KMS-11 (cell line): ENCODE measurements around the gene CASTOR1.

Experiments used
- H2AFZ ChIP-seq: fragments of 200-600 bp; sonication (generic); 2 replicates; pipeline ENCODE4 v1.6.1; 2016; ENCODE audit warnings: antibody characterized with exemption, mixed run types, low read depth
- H3K27ac ChIP-seq: fragments of 200-600 bp; sonication (generic); 2 replicates; pipeline ENCODE4 v1.6.1; 2016; ENCODE audit warnings: mild to moderate bottlenecking, mixed run types
- H3K27me3 ChIP-seq: fragments of 200-600 bp; sonication (generic); 2 replicates; pipeline ENCODE4 v1.6.1; 2017; ENCODE audit warnings: mild to moderate bottlenecking, low read depth, mixed run types, moderate library complexity; ENCODE audit not compliant: insufficient read depth
- H3K36me3 ChIP-seq: fragments of 200-600 bp; sonication (generic); 2 replicates; pipeline ENCODE4 v1.6.1; 2017; ENCODE audit warnings: mild to moderate bottlenecking, mixed run types; ENCODE audit not compliant: insufficient read depth
- H3K4me1 ChIP-seq: fragments of 200-600 bp; sonication (generic); 2 replicates; pipeline ENCODE4 v1.6.1; 2016; ENCODE audit warnings: mild to moderate bottlenecking, low read depth, mixed run types; ENCODE audit not compliant: poor library complexity, severe bottlenecking
- H3K4me2 ChIP-seq: fragments of 200-600 bp; sonication (generic); 2 replicates; pipeline ENCODE4 v1.7.0; 2016; ENCODE audit warnings: mild to moderate bottlenecking, mixed run types
- H3K4me3 ChIP-seq: fragments of 200-600 bp; sonication (generic); IDR thresholded peaks from 2 replicates; pipeline ENCODE4 v1.6.1; 2017; ENCODE audit warnings: low read depth, low read length, mixed read lengths; ENCODE audit not compliant: insufficient read depth
- H3K79me2 ChIP-seq: fragments of 200-600 bp; sonication (generic); 2 replicates; pipeline ENCODE4 v1.6.1; 2016; ENCODE audit warnings: low read depth, mixed run types; ENCODE audit not compliant: insufficient read depth
- H3K9ac ChIP-seq: fragments of 200-600 bp; sonication (generic); 2 replicates; pipeline ENCODE4 v1.6.1; 2016; ENCODE audit warnings: mild to moderate bottlenecking, mixed run types
- H4K20me1 ChIP-seq: fragments of 200-600 bp; sonication (generic); 2 replicates; pipeline ENCODE4 v1.6.1; 2016; ENCODE audit warnings: mild to moderate bottlenecking, mixed run types; ENCODE audit not compliant: insufficient read depth
- CTCF ChIP-seq: fragments of 200-600 bp; sonication (generic); conservative IDR thresholded peaks from 2 replicates; pipeline ENCODE4 v1.6.1; 2017; ENCODE audit warnings: low read depth, mild to moderate bottlenecking, antibody characterized with exemption, low read length, moderate library complexity, mixed read lengths

CASTOR1 gene

GRCh38 chr22:30250661-30251267, 38.5 kb downstream of the CASTOR1 start:
- Histone ChIP-seq H3K36me3 (no peaks in the 10 kb centered on the region), H3K9ac (no peak overlapping the region), H3K27ac (no peak overlapping the region), H2AFZ (no peak overlapping the region), H3K27me3 (peaks cover 28% of the 10 kb centered on the region), H4K20me1 (no peaks in the 10 kb centered on the region), H3K4me1 (no peaks in the 10 kb centered on the region), H3K79me2 (no peaks in the 10 kb centered on the region), H3K4me3 (no peak overlapping the region), H3K4me2 (no peak overlapping the region)
- no peak for TF ChIP-seq CTCF

GRCh38 chr22:30250039-30250565, 39.2 kb downstream of the CASTOR1 start:
- H3K4me1 ChIP-seq: no peaks in the 10 kb centered on the region
- no peak for TF ChIP-seq CTCF
- H3K27me3 ChIP-seq: peaks cover 34% of the 10 kb centered on the region
- no peak overlapping the region for H3K4me2 ChIP-seq
- no peak overlapping the region for H2AFZ ChIP-seq
- no peaks in the 10 kb centered on the region for H4K20me1 ChIP-seq
- H3K27ac ChIP-seq: no peak overlapping the region
- H3K79me2 ChIP-seq: no peaks in the 10 kb centered on the region
- no peaks in the 10 kb centered on the region for H3K36me3 ChIP-seq
- no peak overlapping the region for H3K4me3 ChIP-seq
- no peak overlapping the region for H3K9ac ChIP-seq

- no peak overlapping the region for H3K9ac ChIP-seq
- H3K36me3 ChIP-seq: no peaks in the 10 kb centered on the region
- no peaks in the 10 kb centered on the region for H4K20me1 ChIP-seq
- TF ChIP-seq CTCF: no peak
- no peaks in the 10 kb centered on the region for H3K4me1 ChIP-seq
- no peak overlapping the region for H3K4me2 ChIP-seq
- peaks cover 38% of the 10 kb centered on the region for H3K27me3 ChIP-seq
- no peak overlapping the region for H2AFZ ChIP-seq
- no peak overlapping the region for H3K4me3 ChIP-seq
- H3K27ac ChIP-seq: no peak overlapping the region
- no peaks in the 10 kb centered on the region for H3K79me2 ChIP-seq
Measured at GRCh38 chr22:30249049-30250038, 40.0 kb downstream of the CASTOR1 start.

GRCh38 chr22:30248484-30248883, 40.8 kb downstream of the CASTOR1 start:
- H2AFZ ChIP-seq: no peak overlapping the region
- H3K9ac ChIP-seq: no peak overlapping the region
- H3K4me3 ChIP-seq: no peak overlapping the region
- TF ChIP-seq CTCF: no peak
- no peaks in the 10 kb centered on the region for H3K79me2 ChIP-seq
- H3K4me1 ChIP-seq: no peaks in the 10 kb centered on the region
- no peaks in the 10 kb centered on the region for H3K36me3 ChIP-seq
- no peak overlapping the region for H3K27ac ChIP-seq
- H3K4me2 ChIP-seq: no peak overlapping the region
- peaks cover 38% of the 10 kb centered on the region for H3K27me3 ChIP-seq
- no peaks in the 10 kb centered on the region for H4K20me1 ChIP-seq
